RKO (cell line): ENCODE measurements around the gene APLNR.
"Not testable (repeated sequence)": the region's sequence is repeated elsewhere in the genome, so short reads cannot be mapped to it uniquely, and the experiment has no call there.

Experiments
- DNase-seq: peaks from one replicate; pipeline ENCODE4 v3.0.0-alpha.2; 2016; ENCODE audit warnings: low spot score

Gene APLNR

GRCh38 chr11:57237204-57237681 is at the start of gene APLNR:
Gene APLNR (minus strand): TSS chr11:57237250. CDS start chr11:57237004, 246 bp downstream.
- DNase-seq, result no peak

DNA sequence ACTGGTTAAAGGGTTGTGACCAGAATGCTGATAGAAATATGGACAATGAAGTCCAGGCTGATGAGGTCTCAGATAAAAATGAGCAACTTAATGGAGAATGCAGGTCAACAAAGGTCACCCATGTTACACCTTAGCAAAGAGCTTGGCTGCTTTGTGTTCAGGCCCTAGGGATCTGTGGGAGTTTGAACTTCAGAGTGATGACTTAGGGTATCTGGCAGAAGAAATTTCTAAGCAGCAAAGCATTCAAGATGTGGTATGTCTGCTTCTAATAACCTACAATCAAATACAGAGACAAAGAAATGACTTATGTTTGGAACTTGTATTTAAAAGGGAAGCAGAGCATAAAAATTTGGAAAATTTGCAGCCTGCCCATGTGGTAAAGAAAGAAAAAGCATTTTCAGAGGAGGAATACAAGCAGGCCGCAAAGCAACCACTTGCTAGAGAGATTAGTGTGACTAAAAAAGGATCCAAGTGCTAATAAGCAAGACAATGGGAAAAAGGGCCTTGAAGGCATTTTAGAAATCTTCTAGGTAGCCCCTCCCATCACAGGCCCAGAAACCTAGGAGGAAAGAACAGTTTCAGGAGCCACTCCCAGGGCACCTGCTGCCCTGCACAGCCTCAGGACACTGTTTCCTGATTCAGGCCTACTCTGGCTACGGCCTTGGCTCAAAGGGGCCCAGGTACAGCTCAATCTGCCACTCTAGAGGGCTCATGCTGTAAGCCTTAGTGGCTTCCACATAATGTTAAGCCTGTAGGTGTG is 46.4 kb upstream of the APLNR start:
- DNase-seq, result no peak

GRCh38 chr11:57281546-57281945 is 44.5 kb upstream of the APLNR start:
- not testable (repeated sequence) for DNase-seq

GRCh38 chr11:57279116-57279515 is 42.1 kb upstream of the APLNR start:
- no peak for DNase-seq

DNA sequence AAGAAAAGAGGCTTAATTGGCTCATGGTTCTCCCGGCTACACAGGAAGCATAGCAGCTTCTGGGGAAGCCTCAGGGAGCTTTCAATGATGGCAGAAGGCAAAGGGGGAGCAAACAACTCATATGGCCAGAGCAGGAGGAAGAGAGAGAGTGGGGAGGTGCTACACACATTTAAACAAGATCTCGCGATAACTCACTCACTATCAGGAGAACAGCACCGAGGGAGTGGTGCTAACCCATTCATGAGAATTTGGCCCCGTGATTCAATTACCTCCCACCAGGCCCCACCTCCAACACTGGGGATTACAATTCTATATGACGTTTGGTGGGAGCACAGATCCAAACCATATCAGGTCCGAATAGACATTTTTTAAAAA is 41.7 kb upstream of the APLNR start:
- DNase-seq, result no peak

- DNase-seq, result peak; percentile 75
These were observed 41.0 kb upstream of the APLNR start for GRCh38 chr11:57277845-57278720.

DNA sequence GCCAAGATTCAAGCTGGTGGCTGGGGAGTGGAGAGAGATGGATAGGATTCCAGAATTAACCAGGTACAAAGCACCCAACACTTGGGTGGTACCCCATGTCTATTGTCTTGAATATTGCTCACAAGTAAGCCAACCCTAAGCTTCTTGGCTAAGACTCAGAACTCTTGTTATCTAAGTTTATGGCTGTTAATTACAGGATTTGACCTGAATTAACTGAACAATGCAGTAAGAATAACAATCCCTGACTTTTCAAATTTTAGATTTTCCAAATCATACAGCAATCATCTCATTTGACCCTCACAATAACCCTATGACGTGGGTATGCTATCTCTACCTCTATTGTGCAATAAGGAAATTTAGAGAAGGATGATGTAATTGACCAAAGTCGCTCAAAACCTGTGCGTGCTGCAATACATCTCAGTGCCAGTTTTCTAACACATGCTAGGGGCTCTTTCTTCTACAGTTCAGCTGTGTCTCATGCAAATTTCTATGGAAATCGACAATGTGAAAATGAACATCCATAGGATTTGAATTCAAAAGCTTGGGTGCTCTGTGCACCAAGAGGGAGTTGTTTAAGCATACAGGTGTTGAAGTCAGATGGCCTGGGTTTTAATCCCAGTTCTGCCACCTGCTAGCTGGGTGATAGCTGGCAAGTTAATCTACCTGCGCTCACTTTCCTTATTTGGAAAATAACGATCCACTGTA is 40.1 kb upstream of the APLNR start:
- no peak for DNase-seq

- no peak for DNase-seq
These were observed 39.3 kb upstream of the APLNR start for GRCh38 chr11:57276169-57276970.

- no peak for DNase-seq
These were observed 38.5 kb upstream of the APLNR start for GRCh38 chr11:57275582-57275981.

- no peak for DNase-seq
These were observed 38.0 kb upstream of the APLNR start for GRCh38 chr11:57274904-57275498.

GRCh38 chr11:57273448-57274058 is 36.5 kb upstream of the APLNR start:
- DNase-seq, result no peak

GRCh38 chr11:57269571-57270021 is 32.5 kb upstream of the APLNR start:
- no peak for DNase-seq

GRCh38 chr11:57266157-57266556 is 29.1 kb upstream of the APLNR start:
- no peak for DNase-seq

- no peak for DNase-seq
These were observed 26.3 kb upstream of the APLNR start for GRCh38 chr11:57263351-57263750.

- DNase-seq, result no peak
These were observed 25.1 kb upstream of the APLNR start for GRCh38 chr11:57262157-57262556.

DNA sequence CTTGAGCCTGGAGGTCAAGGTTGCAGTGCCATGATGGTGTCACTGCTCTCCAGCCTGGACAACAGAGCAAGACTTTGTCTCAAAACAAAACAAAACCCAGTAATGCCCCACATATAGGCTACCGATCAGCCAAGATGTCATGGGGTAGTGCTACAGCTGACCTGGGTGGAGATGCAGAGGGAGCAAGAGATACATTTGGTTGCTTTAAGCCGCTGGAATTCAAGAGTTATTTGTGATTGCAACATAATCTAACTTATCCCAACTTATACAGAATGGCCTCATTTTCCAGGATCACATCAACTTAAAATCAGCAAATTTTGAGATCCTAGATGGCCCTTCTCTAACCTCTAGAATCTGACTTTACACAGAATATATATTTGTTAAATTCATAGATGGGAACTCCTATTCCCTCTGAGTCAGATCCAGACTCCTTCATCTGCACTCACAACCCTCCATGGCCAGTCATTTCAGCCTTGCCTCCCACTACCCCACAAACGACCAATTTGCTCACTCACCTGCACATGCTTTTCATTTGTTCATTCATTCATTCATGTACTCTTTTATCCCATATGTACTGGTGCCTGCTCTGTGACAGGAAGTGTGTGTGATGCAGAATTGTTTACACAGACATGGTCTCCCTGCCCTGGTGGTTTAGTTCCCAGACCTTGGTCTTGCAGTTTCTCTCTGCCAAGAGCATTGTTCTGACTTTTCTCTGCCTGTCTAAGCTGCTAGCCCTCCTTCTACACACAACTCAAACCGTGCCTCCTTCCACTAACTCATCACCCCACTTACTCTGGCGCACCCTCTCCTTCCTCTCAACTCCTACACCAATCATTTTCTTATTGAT is 24.1 kb upstream of the APLNR start:
- no peak for DNase-seq

- no peak for DNase-seq
These were observed 19.1 kb upstream of the APLNR start for GRCh38 chr11:57256119-57256518.

GRCh38 chr11:57255618-57256017 is 18.6 kb upstream of the APLNR start:
- no peak for DNase-seq

DNA sequence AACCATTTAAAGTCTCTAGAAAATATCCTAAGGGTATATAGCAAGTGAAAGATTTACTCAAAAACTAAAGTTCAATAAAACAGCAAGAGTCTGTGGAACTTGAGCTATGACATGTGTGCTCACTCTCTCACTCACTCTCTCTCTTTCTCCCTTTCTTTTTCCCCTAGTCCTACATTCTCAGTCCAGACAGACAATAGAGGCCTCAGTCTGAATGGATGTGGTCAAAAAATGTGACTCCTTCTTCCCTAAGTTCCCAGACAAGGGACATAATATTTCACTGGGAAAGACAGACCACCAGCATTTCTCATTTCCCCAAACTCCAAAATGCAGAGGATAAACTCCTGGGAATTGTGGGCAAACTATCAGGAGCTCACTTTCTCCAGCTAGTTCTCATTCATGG is 17.6 kb upstream of the APLNR start:
- no peak for DNase-seq
